CD4-positive, alpha-beta T cell treated with Interferon alpha-2 for 1 hour (primary cell): ENCODE results near the gene EEFSEC.

Experiments
- DNase-seq, 2 donors: peaks; one replicate each; pipeline ENCODE4 v3.0.0-alpha.2; 2020 to 2022

The EEFSEC gene

GRCh38 chr3:128378631-128379347 is 225.5 kb downstream of the EEFSEC start:
- DNase-seq = no peak

GRCh38 chr3:128379367-128380160 is 226.3 kb downstream of the EEFSEC start:
- no peak for DNase-seq

GRCh38 chr3:128380295-128380694 is 227.0 kb downstream of the EEFSEC start:
- DNase-seq = no peak

- no peak for DNase-seq
These were observed 227.4 kb downstream of the EEFSEC start for GRCh38 chr3:128380719-128381118.

GRCh38 chr3:128381609-128382008 is 228.3 kb downstream of the EEFSEC start:
- DNase-seq = no peak

- DNase-seq = no peak
These were observed 229.0 kb downstream of the EEFSEC start for GRCh38 chr3:128382221-128382807.

GRCh38 chr3:128383316-128384235 is 230.3 kb downstream of the EEFSEC start:
- DNase-seq = peak in 1 of 2 donors; percentile 40

GRCh38 chr3:128385080-128385832 is 232.0 kb downstream of the EEFSEC start:
- DNase-seq = no peak

- no peak for DNase-seq
These were observed 235.7 kb downstream of the EEFSEC start for GRCh38 chr3:128388932-128389331.

GRCh38 chr3:128390867-128391266 is 237.6 kb downstream of the EEFSEC start:
- no peak for DNase-seq

GRCh38 chr3:128392021-128392420 is 238.7 kb downstream of the EEFSEC start:
- DNase-seq = no peak

- DNase-seq = no peak
These were observed 239.7 kb downstream of the EEFSEC start for GRCh38 chr3:128392818-128393544.

GRCh38 chr3:128394033-128394432 is 240.8 kb downstream of the EEFSEC start:
- DNase-seq = no peak

- no peak for DNase-seq
These were observed 241.8 kb downstream of the EEFSEC start for GRCh38 chr3:128395046-128395445.

GRCh38 chr3:128395500-128396162 is 242.3 kb downstream of the EEFSEC start:
- no peak for DNase-seq

GRCh38 chr3:128397484-128397883 is 244.2 kb downstream of the EEFSEC start:
- no peak for DNase-seq

- no peak for DNase-seq
These were observed 245.3 kb downstream of the EEFSEC start for GRCh38 chr3:128398586-128398985.

GRCh38 chr3:128399221-128399915 is 246.1 kb downstream of the EEFSEC start:
- no peak for DNase-seq

GRCh38 chr3:128400671-128401070 is 247.4 kb downstream of the EEFSEC start:
- DNase-seq = no peak

GRCh38 chr3:128402319-128402718 is 249.0 kb downstream of the EEFSEC start:
- DNase-seq = no peak
